Measurements from ENCODE around the gene OTOG. TPM values are rescaled to one million over a fixed set of nuclear protein-coding genes. Genes with fewer than 3 reads are reported as not detected.

Gene OTOG
- total and polyA plus RNA-seq, 9 donors, result not detected

DNA sequence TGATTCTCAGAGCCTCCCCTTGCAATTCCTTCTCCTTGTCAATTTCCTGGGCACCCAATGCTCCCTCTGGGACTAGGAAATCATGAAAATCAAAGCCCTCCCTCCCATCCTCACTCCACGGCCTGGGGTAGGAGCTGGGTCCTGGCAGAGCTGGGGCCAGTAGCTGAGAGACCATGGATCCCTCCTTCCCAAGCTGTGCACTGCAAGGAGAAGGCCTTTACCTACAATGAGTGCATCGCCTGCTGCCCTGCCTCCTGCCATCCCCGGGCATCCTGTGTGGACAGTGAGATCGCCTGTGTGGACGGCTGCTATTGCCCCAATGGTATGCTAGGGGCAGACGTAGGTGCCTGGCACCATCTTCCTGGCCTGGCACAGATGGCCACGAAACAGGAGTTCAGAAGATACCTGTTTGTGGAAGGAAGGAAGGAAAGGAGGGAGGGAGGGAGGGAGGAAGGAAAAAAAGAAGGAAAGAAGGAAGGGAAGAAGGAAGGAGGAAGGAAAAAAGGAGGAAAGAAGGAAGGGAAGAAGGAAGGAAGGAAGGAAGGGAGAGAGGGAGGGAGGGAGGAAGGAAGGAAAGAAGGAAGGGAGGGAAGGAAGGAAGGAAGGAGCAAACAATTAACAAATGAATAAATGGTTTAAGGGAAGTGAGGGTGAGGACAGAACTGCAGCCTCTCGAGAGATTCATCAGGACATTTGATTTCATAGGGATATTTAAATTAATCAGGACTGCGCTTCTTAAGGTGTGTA is 12.5 kb downstream of the OTOG start:
- H3K4me1 ChIP-seq (ENCODE audit: insufficient read depth), result no peaks in the 10 kb centered on the region
- DNase-seq, result no peak
- H3K36me3 ChIP-seq, result no peaks in the 10 kb centered on the region
- H3K27ac ChIP-seq, result no peak overlapping the region
- no peaks in the 10 kb centered on the region for H3K9me3 ChIP-seq
- 77 to 78% (median 77%) methylated on average over 9 of the region's 9 CpGs for WGBS, 3 donors
- H3K27me3 ChIP-seq, result no peaks in the 10 kb centered on the region
- TF ChIP-seq, protein P1, sequence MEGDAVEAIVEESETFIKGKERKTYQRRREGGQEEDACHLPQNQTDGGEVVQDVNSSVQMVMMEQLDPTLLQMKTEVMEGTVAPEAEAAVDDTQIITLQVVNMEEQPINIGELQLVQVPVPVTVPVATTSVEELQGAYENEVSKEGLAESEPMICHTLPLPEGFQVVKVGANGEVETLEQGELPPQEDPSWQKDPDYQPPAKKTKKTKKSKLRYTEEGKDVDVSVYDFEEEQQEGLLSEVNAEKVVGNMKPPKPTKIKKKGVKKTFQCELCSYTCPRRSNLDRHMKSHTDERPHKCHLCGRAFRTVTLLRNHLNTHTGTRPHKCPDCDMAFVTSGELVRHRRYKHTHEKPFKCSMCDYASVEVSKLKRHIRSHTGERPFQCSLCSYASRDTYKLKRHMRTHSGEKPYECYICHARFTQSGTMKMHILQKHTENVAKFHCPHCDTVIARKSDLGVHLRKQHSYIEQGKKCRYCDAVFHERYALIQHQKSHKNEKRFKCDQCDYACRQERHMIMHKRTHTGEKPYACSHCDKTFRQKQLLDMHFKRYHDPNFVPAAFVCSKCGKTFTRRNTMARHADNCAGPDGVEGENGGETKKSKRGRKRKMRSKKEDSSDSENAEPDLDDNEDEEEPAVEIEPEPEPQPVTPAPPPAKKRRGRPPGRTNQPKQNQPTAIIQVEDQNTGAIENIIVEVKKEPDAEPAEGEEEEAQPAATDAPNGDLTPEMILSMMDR (IDR thresholded peaks at IDR 0.05), result no peak
- TF ChIP-seq EP300 (IDR thresholded peaks at IDR 0.05), result no peak
- TF ChIP-seq POLR2A (IDR thresholded peaks at IDR 0.05), result no peak
- intact Hi-C loops (cut with DNase I), result no loop called here
- no peak overlapping the region for H3K4me3 ChIP-seq

DNA sequence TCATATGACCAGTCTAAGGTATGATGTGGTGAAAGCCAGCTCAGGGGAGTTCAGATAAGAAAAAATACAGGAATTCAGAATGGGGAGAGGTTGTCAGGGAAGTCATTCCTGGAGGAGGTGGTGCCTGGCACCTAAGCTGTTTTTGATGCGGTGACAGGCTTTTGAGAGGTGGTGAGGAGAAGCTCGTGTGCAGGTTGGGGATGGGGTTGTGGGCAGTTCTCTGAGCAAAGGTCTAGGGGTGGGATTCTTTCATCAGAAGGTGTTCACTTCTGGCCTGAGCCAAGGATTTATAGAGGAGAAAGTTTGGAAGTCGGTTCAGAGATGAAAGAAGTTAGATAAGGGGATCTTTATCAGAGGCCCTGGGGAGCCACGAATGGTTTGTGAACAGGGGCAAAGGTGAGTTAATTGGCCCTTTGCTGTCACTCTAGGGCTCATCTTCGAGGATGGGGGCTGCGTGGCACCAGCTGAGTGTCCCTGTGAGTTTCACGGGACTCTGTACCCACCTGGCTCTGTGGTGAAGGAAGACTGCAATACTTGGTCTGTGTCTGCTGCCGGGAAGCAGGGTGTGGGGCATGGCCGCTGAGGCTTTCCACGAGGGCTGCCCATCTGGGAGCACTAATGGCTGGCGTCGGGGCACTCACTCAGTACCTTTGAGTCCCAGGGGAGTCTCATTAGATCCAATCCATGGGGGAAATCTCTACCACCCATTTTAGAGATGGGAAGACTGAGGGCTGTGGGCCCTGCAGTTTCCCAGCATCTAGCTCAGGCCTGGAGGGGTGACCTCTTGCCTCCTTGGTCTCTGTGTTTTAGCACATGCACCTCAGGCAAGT is 13.4 kb downstream of the OTOG start:
- DNase-seq, result no peak
- no peak overlapping the region for H3K27ac ChIP-seq
- intact Hi-C loops (cut with DNase I), result no loop called here
- no peaks in the 10 kb centered on the region for H3K4me1 ChIP-seq (ENCODE audit: insufficient read depth)
- no peaks in the 10 kb centered on the region for H3K36me3 ChIP-seq
- H3K4me3 ChIP-seq, result no peak overlapping the region
- TF ChIP-seq POLR2A (IDR thresholded peaks at IDR 0.05), result no peak
- no peak for TF ChIP-seq EP300 (IDR thresholded peaks at IDR 0.05)
- TF ChIP-seq, protein P1 (IDR thresholded peaks at IDR 0.05), result no peak
- 46 to 49% (median 47%) methylated on average over 12 of the region's 12 CpGs for WGBS, 3 donors
- no peaks in the 10 kb centered on the region for H3K9me3 ChIP-seq
- H3K27me3 ChIP-seq, result no peaks in the 10 kb centered on the region

DNA sequence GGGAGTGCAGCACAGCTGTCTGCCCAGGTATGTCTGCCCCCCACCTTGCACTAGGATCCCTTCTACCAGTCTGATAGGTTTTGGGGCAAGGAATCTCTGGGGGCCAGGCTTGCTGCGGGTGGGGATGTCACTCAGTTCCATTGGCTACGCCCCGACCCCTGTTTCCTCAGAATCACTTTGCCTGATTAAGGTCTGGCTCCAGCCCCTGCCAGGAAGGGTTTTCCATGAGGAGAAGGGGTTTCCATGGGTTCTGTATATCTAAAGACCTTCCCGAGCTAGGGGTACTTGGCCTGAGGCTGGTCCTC is 14.0 kb downstream of the OTOG start:
- no peak overlapping the region for H3K4me3 ChIP-seq
- TF ChIP-seq, protein P1 (IDR thresholded peaks at IDR 0.05), result no peak
- no peak for TF ChIP-seq EP300 (IDR thresholded peaks at IDR 0.05)
- TF ChIP-seq POLR2A (IDR thresholded peaks at IDR 0.05), result no peak
- DNase-seq, result no peak
- no peaks in the 10 kb centered on the region for H3K4me1 ChIP-seq (ENCODE audit: insufficient read depth)
- 85 to 89% (median 87%) methylated on average over 4 of the region's 4 CpGs for WGBS, 3 donors
- no peaks in the 10 kb centered on the region for H3K27me3 ChIP-seq
- no peaks in the 10 kb centered on the region for H3K9me3 ChIP-seq
- H3K27ac ChIP-seq, result no peak overlapping the region
- no peaks in the 10 kb centered on the region for H3K36me3 ChIP-seq
- intact Hi-C loops (cut with DNase I), result no loop called here

DNA sequence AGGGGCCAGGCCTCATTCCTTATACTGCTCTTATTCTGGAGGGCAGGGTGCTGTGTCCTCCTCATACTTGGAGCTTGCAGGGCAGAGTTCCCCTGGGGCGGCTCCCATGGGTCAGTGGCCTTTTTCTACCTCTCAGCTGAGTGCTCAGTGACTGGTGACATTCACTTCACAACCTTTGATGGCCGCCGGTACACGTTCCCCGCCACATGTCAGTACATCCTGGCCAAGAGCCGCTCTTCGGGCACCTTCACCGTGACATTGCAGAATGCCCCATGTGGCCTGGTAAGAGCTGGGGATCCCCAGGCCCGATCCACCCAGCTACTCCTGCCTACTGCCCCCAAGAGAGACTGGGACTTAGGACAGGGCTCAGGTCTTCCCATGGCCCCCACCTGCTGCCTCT is 14.5 kb downstream of the OTOG start:
- Histone ChIP-seq H3K36me3 (no peaks in the 10 kb centered on the region), H3K4me1 (ENCODE audit: insufficient read depth) (no peaks in the 10 kb centered on the region), H3K27me3 (no peaks in the 10 kb centered on the region), H3K27ac (no peak overlapping the region), H3K9me3 (no peaks in the 10 kb centered on the region), H3K4me3 (no peak overlapping the region)
- intact Hi-C loops (cut with DNase I), result no loop called here
- 91 to 94% (median 91%) methylated on average over 9 of the region's 9 CpGs for WGBS, 3 donors
- no peak for TF ChIP-seq POLR2A (IDR thresholded peaks at IDR 0.05)
- TF ChIP-seq EP300 (IDR thresholded peaks at IDR 0.05), result no peak
- TF ChIP-seq, protein P1 (IDR thresholded peaks at IDR 0.05), result no peak
- DNase-seq, result no peak

Measured in ovary (tissue), 9 donors.